HT-29 (cell line): Measurements from ENCODE around the gene BRD3. TPM values are rescaled to one million over a fixed set of nuclear protein-coding genes. Genes with fewer than 3 reads are reported as not detected.

Experiments
- DNase-seq: peaks from one replicate; pipeline ENCODE4 v3.0.0-alpha.2; 2015; ENCODE audit warnings: low spot score
- total RNA-seq: library from RNA; depleted of rRNA; stranded (reverse); fragments of >200 nt; shearing (Covaris generic); gene quantifications from 2 replicates; pipeline ENCODE4 v1.2.3, GENCODE V29; 2014

Gene BRD3
- total RNA-seq, 1 experiment from 2014 or later: 21.8 TPM

DNA sequence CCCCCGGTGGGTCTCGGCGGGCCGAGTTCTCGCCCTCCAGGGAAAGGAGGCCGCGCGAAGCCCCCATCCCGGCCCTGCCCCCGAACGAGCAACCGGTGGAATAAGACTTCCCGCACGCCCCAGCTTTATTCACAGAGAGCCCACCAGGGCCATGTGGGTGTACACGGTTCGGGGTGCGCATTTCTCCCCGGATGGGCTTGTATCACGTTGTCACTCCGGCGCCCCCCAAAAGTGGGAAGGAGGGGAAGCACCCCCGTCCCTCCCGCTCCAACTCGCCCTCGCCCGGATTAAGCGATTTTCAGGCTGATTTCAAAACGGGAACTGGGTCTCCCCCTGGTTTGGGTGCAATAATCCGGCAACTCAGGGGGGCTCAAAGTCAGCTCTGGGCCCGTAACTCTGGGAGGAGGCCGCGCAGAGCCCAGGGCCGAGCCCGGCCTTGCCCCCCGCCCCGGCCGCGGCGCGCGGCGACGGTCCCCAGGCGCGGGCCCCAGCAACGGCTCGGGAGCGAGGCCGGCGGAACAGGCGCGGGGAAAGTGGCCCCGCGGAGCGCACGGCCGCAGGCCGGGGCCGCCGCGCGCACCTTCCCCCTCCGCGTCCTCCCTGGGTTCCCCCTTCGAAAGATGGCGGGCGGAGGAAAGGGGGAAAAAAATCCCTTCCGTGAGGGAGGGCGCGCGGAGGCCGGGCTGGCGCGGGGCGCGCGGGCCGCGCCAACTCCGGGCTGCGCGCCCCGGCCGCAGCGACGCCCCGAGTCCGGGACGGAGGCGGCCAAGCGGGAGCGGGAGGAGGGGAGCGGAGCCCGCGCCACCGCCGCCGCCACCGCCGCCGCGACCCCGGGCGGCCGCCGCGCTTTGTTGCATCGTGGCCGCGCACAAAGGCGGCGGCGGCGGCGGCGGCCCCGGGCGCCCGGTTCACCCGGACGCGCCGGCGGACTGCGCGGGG lies 644 bp downstream of the BRD3 start:
- no peak for DNase-seq

DNA sequence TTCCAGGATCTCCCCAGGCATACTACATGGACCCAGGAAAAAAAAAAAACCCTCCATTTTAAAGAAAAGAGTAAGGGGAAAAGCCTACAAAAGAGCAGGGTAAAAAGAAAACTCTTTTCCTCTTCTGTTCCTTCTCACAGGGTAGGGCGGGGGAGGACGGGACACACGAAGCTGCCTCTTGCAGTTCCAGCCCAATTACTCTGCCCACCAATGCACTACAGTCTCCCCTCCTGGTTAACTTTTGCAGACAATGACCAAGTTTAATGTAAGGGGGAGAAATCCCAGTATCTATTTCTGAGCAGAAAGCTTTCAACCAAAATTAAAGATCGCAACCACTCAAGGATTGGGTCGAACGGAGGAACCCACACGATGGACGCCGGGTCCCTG lies 1.3 kb downstream of the BRD3 start:
- DNase-seq: peak; percentile 17

GRCh38 chr9:134065612-134066419 lies 2.0 kb downstream of the BRD3 start:
- peak; percentile 65 for DNase-seq

DNA sequence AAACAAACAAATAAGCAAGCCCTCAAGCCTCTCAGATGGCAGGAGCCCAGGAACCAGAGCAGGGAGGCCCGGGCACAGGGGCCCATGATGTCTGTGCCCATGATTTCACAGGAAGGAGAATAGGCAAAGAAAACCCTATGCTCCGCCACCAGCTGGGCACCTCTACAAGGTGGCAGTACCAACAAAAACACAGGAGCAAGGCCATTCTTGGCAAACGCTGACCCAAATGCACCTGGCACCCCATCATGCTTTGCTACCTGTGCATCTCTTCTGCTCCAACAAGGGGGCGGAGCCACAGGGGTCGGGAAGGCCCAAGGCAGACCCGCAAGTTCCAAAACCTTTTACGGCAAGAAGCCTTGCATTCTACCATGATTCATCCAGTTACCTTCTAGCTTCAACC lies 3.1 kb downstream of the BRD3 start:
- no peak for DNase-seq

DNA sequence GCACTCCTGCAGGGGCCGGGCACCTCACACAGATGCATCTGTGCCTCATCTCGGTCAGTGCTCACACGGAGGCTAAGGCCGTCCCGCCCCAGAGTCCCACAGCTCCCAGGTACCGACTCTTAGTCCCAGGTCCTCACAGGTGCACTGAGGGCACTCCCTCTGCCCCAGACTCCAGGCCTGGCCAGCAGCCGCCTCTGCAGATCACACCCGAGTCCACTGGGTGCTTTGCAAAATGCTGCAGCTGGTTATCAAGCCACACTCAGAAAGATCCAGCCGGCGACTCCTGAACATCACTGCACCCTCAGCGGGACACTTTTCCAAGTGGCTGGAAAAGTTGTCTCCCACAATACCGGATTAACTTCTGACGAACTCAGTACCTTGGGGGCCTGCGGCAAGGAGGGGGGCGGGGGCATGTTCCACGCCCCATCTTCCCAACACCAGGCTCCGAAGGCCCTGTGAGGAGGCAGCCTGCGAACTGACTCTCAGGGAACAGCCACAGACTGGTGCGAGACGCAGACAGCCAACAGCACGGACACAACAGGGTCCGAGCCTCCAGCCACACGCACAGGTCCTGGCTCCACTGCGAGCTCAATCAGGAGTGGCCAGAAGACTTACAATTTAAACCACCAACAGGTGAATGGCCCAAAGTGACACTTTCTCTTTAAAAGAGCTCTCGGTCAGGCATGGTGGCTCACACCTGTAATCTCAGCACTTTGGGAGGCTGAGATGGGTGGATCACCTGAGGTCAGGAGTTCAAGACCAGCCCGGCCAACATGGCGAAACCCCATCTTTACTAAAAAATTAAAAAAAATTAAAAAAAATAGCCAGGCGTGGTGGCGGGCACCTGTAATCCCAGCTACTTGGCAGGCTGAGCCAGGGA lies 4.0 kb downstream of the BRD3 start:
- DNase-seq: no peak

GRCh38 chr9:134063088-134063570 lies 4.7 kb downstream of the BRD3 start:
- DNase-seq: no peak

- DNase-seq: no peak
Observed at GRCh38 chr9:134062461-134063087, 5.3 kb downstream of the BRD3 start.

DNA sequence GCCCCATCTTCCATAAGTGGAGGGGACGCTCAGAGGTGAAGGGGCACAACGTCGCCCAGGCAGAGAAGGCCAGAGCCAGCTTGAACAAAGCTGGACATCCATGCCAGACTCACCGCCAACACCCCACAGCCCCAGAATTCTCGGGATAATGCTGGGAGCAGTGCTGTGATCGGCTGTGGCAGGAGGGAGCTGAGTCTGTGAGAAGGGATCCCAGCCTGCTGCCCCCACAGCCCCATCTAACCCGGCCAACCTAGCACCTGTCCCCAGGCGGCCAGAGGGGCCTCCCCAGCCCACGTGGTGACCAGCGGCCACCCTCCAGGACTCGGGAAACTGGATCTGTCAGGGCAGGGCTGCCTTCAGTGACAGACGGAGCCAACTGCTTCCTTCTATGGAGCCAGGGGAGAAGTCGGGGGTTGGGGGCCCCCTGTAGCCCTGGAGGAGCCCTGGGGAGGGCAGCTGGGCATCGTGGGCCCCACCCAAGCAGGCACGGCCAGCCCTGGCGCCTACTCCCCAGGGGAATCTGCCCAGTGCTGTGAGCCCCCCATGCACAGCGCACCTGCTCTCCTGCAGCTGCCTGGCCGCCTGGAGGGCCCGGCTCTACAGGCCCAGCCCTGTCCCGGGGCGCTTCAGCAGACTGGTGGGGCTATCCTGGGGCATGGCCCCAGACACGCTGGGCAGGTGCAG lies 6.0 kb downstream of the BRD3 start:
- DNase-seq: no peak

DNA sequence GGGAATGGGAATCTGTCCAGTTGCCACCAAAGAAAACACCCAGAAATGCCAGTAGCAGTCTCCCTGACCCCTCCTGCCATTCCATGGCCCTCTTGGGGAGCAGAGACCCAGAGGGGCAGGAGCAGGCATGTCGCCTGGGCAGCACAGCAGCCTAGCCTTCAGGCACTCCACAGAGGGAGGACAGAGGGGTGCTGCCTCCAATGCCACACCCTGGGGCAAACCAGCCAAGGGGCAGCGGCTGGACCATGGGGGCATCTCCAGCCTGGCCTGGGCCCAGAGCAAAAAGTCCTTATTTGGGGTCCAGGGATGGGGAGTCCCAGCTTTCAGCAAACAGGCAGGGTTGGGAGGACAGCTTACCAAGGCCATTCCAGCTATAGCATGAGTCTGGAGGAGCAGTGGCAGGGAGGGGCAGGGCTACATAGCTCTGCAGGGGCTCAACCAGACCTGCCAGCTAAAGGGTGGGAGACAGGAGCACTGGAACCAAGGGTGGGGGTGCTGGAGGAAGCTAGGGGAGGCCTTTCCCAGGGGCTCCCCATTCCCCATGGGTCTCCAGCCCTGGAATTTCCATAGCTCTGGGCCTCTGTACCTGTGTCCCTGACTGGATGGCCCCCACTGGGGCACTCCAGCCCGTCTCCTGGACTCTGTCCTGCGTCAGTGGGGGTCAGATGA lies 6.7 kb downstream of the BRD3 start:
- no peak for DNase-seq

DNA sequence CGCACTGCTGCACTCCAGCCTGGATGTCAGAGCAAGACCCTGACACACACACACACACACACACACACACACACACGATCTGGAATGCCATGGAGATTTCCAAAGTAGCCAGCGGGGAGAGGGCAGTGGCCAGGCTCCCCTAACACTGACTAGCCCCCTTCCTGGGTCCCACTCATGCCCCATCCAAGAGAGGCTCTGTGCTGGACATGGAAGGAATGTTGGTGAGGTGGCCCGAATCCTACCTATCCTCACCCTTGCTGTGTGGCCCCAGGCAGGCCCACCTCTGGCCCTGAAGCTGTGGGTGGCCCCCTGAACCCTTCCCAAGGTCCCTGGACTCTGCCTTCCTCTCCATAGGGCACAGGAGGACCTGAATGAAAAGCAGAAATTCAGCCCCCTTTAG lies 7.3 kb downstream of the BRD3 start:
- no peak for DNase-seq

DNA sequence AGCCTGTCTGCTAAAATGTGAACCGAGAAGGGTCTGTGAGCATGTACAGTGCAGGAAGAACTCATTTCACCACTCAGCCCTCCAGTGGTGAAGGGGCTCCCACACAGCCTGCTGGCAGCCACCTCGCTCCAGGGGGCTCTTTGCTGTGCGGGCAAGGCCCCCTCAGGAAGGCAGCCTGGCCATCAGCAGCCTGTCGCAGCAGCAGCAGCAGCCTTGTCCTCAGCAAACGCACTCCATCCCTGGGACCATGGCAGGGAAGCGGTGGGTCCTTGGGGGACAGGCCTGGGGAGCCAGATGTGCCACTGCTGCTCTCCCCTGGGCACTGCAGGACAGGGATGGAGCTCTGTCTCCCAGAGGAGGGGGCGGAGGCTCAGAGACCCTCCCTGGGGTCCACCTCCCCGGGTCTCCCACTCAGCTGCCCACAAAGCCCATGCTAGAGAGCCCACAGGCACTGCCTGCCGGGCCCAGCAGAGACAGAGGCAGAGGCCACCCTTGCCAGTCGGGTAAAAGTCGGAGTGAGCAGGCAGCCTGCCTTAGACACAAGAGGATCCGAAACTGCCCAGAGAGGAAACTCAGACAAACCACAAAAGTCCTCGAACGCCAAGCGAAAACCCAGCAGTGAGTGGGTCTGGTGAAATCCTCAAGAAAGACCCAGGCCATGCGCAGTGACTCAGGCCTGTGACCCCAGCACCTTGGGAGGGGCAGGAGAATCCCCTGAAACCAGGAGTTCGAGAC lies 8.0 kb downstream of the BRD3 start:
- DNase-seq: no peak

- DNase-seq: no peak
Observed at GRCh38 chr9:134059188-134059641, 8.6 kb downstream of the BRD3 start.

GRCh38 chr9:134058716-134059115 lies 9.1 kb downstream of the BRD3 start:
- no peak for DNase-seq

DNA sequence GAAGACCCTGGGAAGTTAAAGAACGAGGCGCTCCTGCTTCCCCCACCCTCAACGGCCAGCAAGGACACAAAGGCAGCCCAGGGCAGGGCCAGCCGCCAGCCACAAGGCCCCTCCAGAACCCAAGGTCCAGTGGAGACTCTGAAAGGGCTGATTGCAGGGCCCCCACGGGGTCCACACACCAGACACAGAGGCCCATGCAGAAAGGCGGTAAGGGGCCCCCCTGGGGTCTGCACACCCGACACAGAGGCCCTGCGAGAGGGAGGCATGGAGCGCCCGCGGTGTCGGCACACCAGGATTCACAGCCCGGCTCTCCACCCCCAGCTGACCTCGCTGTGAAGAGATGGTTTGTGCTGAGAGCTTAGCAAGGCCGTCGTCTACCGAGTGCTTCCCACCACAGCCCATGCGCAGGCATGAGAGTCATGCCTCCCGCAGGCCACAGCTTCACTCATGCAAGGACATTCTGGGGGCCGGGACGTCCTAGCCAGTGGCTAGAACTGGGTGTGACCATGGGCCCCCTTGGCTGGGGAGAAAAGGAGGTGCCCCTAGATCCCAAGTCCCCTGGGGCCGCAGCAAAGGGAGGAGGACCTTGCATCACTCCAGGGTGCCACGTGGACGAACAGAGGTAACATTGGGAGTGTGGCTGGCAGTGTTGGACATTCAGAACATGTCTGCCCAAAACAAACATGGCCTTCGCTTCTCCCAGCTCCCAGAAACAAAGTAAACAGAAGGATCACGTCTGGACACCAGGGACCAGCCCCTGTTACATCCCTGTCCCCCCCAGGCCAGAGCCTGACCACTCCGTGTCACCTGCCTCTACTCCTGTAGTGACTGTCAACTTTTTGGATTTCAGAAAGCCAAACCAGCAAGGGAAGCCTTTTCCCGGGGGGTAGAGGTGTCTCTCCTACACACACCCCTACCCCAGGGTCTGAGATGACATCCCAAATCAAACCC lies 9.8 kb downstream of the BRD3 start:
- DNase-seq: no peak

GRCh38 chr9:134057307-134057657 lies 10.5 kb downstream of the BRD3 start:
- DNase-seq: no peak

- DNase-seq: peak; percentile 5
Observed at GRCh38 chr9:134056483-134057306, 11.1 kb downstream of the BRD3 start.

DNA sequence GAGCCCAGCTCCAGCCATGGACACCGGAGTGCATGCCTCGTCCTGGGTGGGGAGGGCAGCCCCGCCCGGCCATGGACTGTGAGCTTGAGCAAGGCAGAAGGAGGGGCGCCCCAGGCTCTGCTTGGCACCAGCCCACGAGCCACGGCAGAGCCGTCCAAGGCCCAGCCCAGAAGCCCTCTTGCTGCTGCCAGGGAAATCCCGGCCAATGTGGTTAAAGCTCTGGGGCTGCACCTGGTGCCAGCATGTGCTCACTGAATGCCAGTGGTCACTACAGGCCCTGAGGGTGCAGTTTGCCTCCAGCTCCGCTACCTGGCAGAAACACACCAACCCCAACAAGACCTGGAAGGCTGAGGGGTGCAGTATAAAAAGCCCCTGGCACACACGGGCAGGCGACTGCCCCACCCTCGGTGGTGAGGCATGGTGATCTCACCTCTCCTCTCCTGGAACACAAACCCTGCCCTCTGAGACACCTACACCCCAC lies 11.8 kb downstream of the BRD3 start:
- DNase-seq: peak; percentile 76
